ENCODE measurements around the gene GLIS1.

Gene GLIS1

GRCh38 chr1:53535846-53536245, 203.1 kb downstream of the GLIS1 start:
- TF ChIP-seq CTCF (IDR thresholded peaks at IDR 0.05; ENCODE audit: low read depth, low read length, missing control alignments): no peak
- H3K4me3 ChIP-seq (ENCODE audit: low read depth, low read length): no peak overlapping the region
- DNase-seq (ENCODE audit: low read depth): no peak

- H3K4me3 ChIP-seq (ENCODE audit: low read depth, low read length): no peak overlapping the region
- no peak for TF ChIP-seq CTCF (IDR thresholded peaks at IDR 0.05; ENCODE audit: low read depth, low read length, missing control alignments)
- DNase-seq (ENCODE audit: low read depth): no peak
Observed at GRCh38 chr1:53535226-53535625, 203.7 kb downstream of the GLIS1 start.

GRCh38 chr1:53532912-53533311, 206.1 kb downstream of the GLIS1 start:
- TF ChIP-seq CTCF (IDR thresholded peaks at IDR 0.05; ENCODE audit: low read depth, low read length, missing control alignments): no peak

GRCh38 chr1:53532377-53532776, 206.6 kb downstream of the GLIS1 start:
- H3K4me3 ChIP-seq (ENCODE audit: low read depth, low read length): no peak overlapping the region
- no peak for DNase-seq (ENCODE audit: low read depth)
- no peak for TF ChIP-seq CTCF (IDR thresholded peaks at IDR 0.05; ENCODE audit: low read depth, low read length, missing control alignments)

More at GRCh38 chr1:53532912-53533311, 206.1 kb downstream of the GLIS1 start:
- DNase-seq (ENCODE audit: low read depth): no peak
- H3K4me3 ChIP-seq (ENCODE audit: low read depth, low read length): no peak overlapping the region

GRCh38 chr1:53530550-53530949, 208.4 kb downstream of the GLIS1 start:
- TF ChIP-seq CTCF (IDR thresholded peaks at IDR 0.05; ENCODE audit: low read depth, low read length, missing control alignments): no peak
- no peak for DNase-seq (ENCODE audit: low read depth)

GRCh38 chr1:53529555-53529954, 209.4 kb downstream of the GLIS1 start:
- no peak for DNase-seq (ENCODE audit: low read depth)
- no peak overlapping the region for H3K4me3 ChIP-seq (ENCODE audit: low read depth, low read length)
- no peak for TF ChIP-seq CTCF (IDR thresholded peaks at IDR 0.05; ENCODE audit: low read depth, low read length, missing control alignments)

More at GRCh38 chr1:53530550-53530949, 208.4 kb downstream of the GLIS1 start:
- H3K4me3 ChIP-seq (ENCODE audit: low read depth, low read length): no peak overlapping the region

GRCh38 chr1:53527368-53527767, 211.6 kb downstream of the GLIS1 start:
- DNase-seq (ENCODE audit: low read depth): no peak
- H3K4me3 ChIP-seq (ENCODE audit: low read depth, low read length): no peak overlapping the region
- no peak for TF ChIP-seq CTCF (IDR thresholded peaks at IDR 0.05; ENCODE audit: low read depth, low read length, missing control alignments)
